GM12872 (cell line): ENCODE measurements around the gene RAB20.

Experiments
- TF ChIP-seq, protein P1 (sequence below): IDR thresholded peaks from 3 replicates; pipeline ENCODE4 v1.5.1; 2011; ENCODE audit warnings: low read depth, mild to moderate bottlenecking, low read length, moderate library complexity; ENCODE audit not compliant: insufficient read depth

RAB20 gene

DNA sequence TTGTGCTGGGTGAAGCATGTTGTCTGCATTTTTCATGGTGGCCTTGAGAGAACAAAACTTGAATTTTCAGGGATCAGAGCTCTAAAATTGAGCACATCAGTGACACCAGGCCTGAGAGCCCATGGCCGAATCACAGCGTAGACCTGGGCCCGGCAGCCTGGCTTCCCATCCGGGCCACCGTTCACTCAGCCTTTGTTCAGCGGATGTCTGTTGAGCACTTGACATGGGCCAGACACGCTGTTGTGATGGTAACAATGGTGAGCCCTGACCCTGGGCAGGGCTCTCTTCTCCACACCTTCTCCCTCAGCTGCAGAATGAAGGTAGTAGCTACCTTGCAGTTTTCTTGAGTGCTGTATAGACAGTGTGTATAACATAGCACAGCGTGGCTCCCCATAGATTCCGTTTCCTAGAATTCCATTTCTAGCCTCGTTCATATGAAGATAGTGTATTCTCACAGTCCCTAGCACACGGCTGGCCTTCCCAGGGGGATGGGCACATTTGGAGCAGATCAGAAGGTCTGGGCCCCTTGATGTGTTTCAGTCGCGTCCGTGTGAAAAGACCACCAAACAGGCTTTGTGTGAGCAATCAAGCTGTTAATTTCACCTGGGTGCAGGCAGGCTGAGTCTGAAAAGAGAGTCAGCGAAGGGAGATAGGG, 75.3 kb downstream of the RAB20 start:
- TF ChIP-seq, protein P1, sequence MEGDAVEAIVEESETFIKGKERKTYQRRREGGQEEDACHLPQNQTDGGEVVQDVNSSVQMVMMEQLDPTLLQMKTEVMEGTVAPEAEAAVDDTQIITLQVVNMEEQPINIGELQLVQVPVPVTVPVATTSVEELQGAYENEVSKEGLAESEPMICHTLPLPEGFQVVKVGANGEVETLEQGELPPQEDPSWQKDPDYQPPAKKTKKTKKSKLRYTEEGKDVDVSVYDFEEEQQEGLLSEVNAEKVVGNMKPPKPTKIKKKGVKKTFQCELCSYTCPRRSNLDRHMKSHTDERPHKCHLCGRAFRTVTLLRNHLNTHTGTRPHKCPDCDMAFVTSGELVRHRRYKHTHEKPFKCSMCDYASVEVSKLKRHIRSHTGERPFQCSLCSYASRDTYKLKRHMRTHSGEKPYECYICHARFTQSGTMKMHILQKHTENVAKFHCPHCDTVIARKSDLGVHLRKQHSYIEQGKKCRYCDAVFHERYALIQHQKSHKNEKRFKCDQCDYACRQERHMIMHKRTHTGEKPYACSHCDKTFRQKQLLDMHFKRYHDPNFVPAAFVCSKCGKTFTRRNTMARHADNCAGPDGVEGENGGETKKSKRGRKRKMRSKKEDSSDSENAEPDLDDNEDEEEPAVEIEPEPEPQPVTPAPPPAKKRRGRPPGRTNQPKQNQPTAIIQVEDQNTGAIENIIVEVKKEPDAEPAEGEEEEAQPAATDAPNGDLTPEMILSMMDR = no peak

DNA sequence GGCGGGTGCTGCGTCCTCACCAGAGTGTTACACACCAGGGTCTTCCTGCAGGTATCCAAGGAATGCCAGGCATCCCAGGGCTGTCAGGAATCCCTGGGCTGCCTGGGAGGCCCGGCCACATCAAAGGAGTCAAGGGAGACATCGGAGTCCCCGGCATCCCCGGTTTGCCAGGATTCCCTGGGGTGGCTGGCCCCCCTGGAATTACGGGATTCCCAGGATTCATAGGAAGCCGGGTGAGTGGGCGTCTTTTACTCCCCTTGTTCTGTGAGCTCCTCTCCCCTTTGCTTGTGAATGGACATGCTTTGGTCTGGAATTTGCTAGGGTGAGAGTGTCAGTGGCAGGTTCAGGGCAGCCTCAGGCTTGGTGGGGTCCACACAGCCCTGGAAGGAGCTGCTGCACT, 75.9 kb downstream of the RAB20 start:
- TF ChIP-seq, protein P1 = no peak

DNA sequence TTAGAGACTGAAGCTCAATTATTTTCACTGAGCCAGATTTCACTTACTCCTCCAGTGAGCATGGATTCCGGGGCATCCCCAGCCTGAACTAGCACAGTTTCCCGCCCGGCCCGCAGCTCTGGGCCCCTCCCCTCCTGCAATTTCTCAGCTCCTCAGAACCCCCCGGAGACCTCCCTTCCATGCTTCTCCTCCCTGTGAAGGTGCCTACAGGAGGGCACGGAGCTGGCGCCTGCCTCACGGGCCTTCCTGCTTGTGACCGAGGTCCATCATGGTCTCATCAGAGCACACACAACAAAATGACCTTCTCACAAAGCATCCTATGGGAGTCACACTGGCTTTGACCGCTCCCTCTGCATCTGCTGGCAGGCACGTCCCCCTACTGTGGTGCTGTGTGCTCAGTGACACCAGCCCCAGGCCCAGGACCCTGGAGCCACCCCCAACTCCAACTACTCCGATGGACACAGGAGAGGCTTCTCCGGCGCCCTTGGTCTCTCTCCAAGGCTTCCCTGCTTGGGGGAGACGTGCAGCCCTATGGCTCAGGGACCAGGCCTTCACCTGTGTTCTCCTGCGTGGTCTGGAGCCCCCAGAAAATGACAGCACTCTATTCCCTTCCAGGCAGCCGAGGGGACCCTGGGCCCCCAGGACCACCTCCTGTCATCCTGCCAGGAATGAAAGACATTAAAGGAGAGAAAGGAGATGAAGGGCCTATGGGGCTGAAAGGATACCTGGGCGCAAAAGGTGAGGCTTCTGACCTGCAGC, 77.1 kb downstream of the RAB20 start:
- TF ChIP-seq, protein P1 = no peak

DNA sequence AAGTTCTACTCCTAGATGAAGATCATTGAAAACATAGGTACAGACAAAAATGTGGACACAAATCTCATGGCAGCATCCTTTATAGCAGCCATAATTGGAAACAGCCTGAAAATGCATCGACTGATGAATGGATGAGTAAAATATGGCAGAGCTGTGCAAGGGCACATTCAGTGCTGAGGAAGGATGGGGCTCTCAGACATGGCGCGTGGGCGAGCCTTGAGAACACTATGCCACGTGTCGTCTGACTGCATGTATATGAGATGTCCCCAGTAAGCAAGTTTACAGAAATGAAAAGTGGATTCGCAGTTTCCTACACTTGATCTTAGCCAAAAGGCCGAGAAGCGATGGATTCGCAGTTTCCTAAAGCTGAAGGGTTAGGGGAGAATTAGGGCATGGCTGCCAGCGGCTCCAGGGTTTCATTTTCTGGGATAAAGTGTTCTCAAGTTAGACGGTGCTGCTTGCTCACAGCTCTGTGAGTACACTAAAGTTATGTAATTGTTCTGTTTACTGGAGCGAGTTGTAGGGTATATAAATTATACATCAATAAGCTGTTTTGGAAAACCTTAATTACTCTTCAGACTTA, 78.0 kb downstream of the RAB20 start:
- TF ChIP-seq, protein P1 = no peak

- TF ChIP-seq, protein P1 = no peak
Measured at GRCh38 chr13:110480161-110480560, 81.4 kb downstream of the RAB20 start.

DNA sequence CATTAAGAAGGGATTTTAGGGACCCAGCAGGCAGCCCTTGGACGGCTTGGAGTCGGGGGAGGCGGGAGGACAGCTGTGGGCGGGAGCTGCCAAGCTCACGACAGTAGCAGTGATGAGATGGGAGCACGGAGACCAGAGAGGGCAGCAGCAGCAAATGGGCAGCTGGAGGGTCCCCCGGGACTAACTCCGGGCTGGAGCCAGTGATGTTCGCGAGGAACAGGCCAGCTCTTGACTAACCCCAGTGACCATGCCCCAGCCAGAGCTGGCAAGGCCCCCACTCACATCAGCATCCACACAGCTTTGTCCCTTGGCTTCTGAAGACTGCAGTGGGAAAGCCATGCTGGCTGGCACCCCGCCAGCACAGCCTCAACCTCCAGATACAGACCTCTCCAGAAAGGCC, 81.9 kb downstream of the RAB20 start:
- TF ChIP-seq, protein P1 = no peak

DNA sequence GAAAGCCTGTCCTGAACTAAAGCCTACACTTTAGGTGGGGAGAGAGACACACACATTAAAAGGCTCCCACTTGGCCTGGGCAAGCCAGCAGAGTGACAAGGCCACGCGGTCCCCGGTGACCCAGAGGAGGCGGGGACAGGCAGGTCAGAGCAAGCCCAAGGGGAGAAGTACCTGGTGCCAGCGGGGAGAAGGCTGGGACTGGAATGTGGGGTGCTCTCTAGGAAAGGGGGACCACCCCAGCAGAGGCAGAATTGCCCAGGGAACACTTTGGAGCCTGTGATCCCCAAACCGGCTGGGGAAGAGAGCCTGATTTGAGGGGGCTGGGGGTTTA, 82.3 kb downstream of the RAB20 start:
- TF ChIP-seq, protein P1 = no peak
